ENCODE data around the gene HEPACAM.

GRCh38 chr11:124891373-124891861 is 44.4 kb downstream of the HEPACAM start:
- TF ChIP-seq CTCF (IDR thresholded peaks at IDR 0.05; ENCODE audit: insufficient read depth, low read length, poor library complexity, severe bottlenecking) (no peak), EZH2phosphoT487 (conservative IDR thresholded peaks at IDR 0.05; ENCODE audit: low read length) (no peak)

All from SU-DHL-6 (cell line).